Activated T-helper 2 cell treated with anti-CD3 and anti-CD28 coated beads, Interferon-gamma antibody, Interleukin-2, Interleukin-4, amounts not matched to agents 10 μg/mL and 5 μg/mL and 100 μg/mL, durations not matched to agents 14 hours and 24 hours and 36 hours (primary cell): ENCODE results near the gene PRPS1. TPM values are rescaled to one million over a fixed set of nuclear protein-coding genes. Genes with fewer than 3 reads are reported as not detected.
A peak's percentile ranks its signal among the peaks of the same experiment; 100 is the strongest.

Experiments
- DNase-seq: peaks from one replicate; pipeline ENCODE4 v3.0.0; 2021; ENCODE audit warnings: low spot score
- H3K27ac Mint-ChIP-seq: one replicate; pipeline ENCODE4 v1.8.0; 2021; ENCODE audit warnings: mixed read lengths
- H3K27me3 Mint-ChIP-seq: one replicate; pipeline ENCODE4 v1.8.0; 2021; ENCODE audit warnings: low read depth, mixed read lengths
- H3K36me3 Mint-ChIP-seq: one replicate; pipeline ENCODE4 v1.8.0; 2021; ENCODE audit warnings: low read depth, mixed read lengths
- H3K4me1 Mint-ChIP-seq: one replicate; pipeline ENCODE4 v1.8.0; 2021; ENCODE audit warnings: low read depth, mixed read lengths
- H3K4me3 Mint-ChIP-seq: one replicate; pipeline ENCODE4 v1.8.0; 2021; ENCODE audit warnings: low read depth, mild to moderate bottlenecking, moderate library complexity, mixed read lengths
- H3K9me3 Mint-ChIP-seq: one replicate; pipeline ENCODE4 v1.8.0; 2021; ENCODE audit warnings: mixed read lengths
- intact Hi-C: fragments of 100-400 bp; cut with micrococcal nuclease; formaldehyde crosslinking; loops from one replicate; pipeline ENCODE4 v1.15.1; 2023
- total RNA-seq: library from RNA; stranded (reverse); gene quantifications from 2 replicates; pipeline ENCODE4 v1.2.3, GENCODE V29; 2022

PRPS1 gene
- total RNA-seq, result 94.4 and 94.5 TPM in 2 replicates

- intact Hi-C loops, result loop anchor here (1.0 to 10.0 kb wide), 5 partner anchors 15 to 91 kb away; no protein-coding TSS in a partner anchor
- Mint-ChIP-seq H3K27ac (peak within 1 kb of the TSS; percentile 92), H3K4me1 (peaks cover 26% of the 10 kb centered on the region), H3K4me3 (peak within 1 kb of the TSS; percentile 88), H3K27me3 (no peaks in the 10 kb centered on the region), H3K36me3 (peaks cover 4% of the 10 kb centered on the region), H3K9me3 (no peaks in the 10 kb centered on the region)
- DNase-seq, result peak; percentile 86
Observed at GRCh38 chrX:107627838-107628661, at the start of gene PRPS1. PRPS1 (plus strand) TSS chrX:107628510; CDS start chrX:107628629, 119 bp downstream.

GRCh38 chrX:107579956-107580355 is 48.4 kb upstream of the PRPS1 start:
- H3K4me1 Mint-ChIP-seq, result peaks cover 4% of the 10 kb centered on the region
- no peak overlapping the region for H3K27ac Mint-ChIP-seq
- DNase-seq, result no peak
- H3K9me3 Mint-ChIP-seq, result no peaks in the 10 kb centered on the region
- no peak overlapping the region for H3K4me3 Mint-ChIP-seq
- intact Hi-C loops, result loop anchor here (10.0 kb wide), 1 partner anchor 45 kb away; the partner anchor contains the start of gene PRPS1
- H3K27me3 Mint-ChIP-seq, result peaks cover 2% of the 10 kb centered on the region
- no peaks in the 10 kb centered on the region for H3K36me3 Mint-ChIP-seq

GRCh38 chrX:107581923-107582322 is 46.4 kb upstream of the PRPS1 start:
- intact Hi-C loops, result no loop called here
- Mint-ChIP-seq H3K36me3 (no peaks in the 10 kb centered on the region), H3K27ac (no peak overlapping the region), H3K27me3 (peaks cover 2% of the 10 kb centered on the region), H3K4me1 (no peaks in the 10 kb centered on the region), H3K4me3 (no peak overlapping the region), H3K9me3 (no peaks in the 10 kb centered on the region)
- no peak for DNase-seq

GRCh38 chrX:107589243-107589642 is 39.1 kb upstream of the PRPS1 start:
- no peak for DNase-seq
- Mint-ChIP-seq H3K9me3 (no peaks in the 10 kb centered on the region), H3K4me1 (no peaks in the 10 kb centered on the region), H3K27ac (no peak overlapping the region), H3K36me3 (no peaks in the 10 kb centered on the region), H3K27me3 (peaks cover 12% of the 10 kb centered on the region), H3K4me3 (no peak overlapping the region)
- intact Hi-C loops, result no loop called here

GRCh38 chrX:107596651-107597050 is 31.7 kb upstream of the PRPS1 start:
- no peaks in the 10 kb centered on the region for H3K4me1 Mint-ChIP-seq
- DNase-seq, result no peak
- H3K36me3 Mint-ChIP-seq, result no peaks in the 10 kb centered on the region
- no peak overlapping the region for H3K27ac Mint-ChIP-seq
- no peaks in the 10 kb centered on the region for H3K9me3 Mint-ChIP-seq
- H3K4me3 Mint-ChIP-seq, result no peak overlapping the region
- H3K27me3 Mint-ChIP-seq, result peaks cover under 1% of the 10 kb centered on the region
- intact Hi-C loops, result no loop called here

- no peak overlapping the region for H3K4me3 Mint-ChIP-seq
- intact Hi-C loops, result no loop called here
- DNase-seq, result no peak
- no peaks in the 10 kb centered on the region for H3K27me3 Mint-ChIP-seq
- no peak overlapping the region for H3K27ac Mint-ChIP-seq
- H3K4me1 Mint-ChIP-seq, result no peaks in the 10 kb centered on the region
- H3K36me3 Mint-ChIP-seq, result no peaks in the 10 kb centered on the region
- H3K9me3 Mint-ChIP-seq, result no peaks in the 10 kb centered on the region
Observed at GRCh38 chrX:107597264-107597663, 31.0 kb upstream of the PRPS1 start.

- no peaks in the 10 kb centered on the region for H3K36me3 Mint-ChIP-seq
- DNase-seq, result no peak
- no peaks in the 10 kb centered on the region for H3K4me1 Mint-ChIP-seq
- intact Hi-C loops, result no loop called here
- no peak overlapping the region for H3K4me3 Mint-ChIP-seq
- H3K27me3 Mint-ChIP-seq, result no peaks in the 10 kb centered on the region
- no peak overlapping the region for H3K27ac Mint-ChIP-seq
- no peaks in the 10 kb centered on the region for H3K9me3 Mint-ChIP-seq
Observed at GRCh38 chrX:107597791-107598190, 30.5 kb upstream of the PRPS1 start.

DNA sequence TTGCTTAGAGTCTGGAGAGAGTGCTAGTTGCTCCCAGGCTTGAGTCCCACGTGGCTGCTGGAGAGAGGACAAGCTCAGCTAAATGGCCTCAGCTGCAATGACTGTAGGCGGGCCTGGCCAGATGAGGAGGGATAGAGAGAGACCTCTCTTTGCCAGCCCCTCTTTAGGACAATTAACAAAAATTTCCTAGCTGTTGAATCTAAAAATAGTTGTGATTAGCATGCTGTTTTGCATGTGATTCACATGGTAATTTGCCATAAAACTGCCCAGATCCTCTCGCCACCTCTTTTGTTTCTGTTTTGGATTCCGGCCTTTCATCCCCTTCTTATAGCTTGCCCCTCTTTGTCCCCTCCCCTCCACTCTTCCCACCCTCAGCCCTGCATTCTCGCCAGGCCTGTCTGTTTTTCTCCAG is 28.9 kb upstream of the PRPS1 start:
- intact Hi-C loops, result no loop called here
- Mint-ChIP-seq H3K27me3 (no peaks in the 10 kb centered on the region), H3K4me1 (no peaks in the 10 kb centered on the region), H3K4me3 (no peak overlapping the region), H3K9me3 (no peaks in the 10 kb centered on the region), H3K27ac (no peak overlapping the region), H3K36me3 (no peaks in the 10 kb centered on the region)
- no peak for DNase-seq

DNA sequence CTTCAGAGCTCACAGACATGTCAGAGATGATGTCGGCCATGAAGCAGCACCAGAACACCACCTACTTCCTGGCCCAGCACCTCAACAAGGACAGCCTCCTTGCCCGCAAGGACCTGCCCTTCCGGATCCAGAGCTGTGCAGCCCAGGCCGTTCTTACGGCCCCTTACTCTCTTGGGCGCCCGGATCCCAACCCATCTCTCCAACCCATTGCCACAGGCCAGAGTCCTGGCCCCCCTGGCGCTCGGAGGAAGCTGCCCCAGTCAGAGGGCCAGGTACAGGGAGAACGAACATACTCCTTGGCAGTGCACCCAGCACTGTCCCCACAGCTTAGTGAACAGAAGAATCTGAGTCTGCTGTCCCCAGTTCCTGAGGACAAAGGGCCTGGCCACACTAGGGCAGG is 27.9 kb upstream of the PRPS1 start:
- Mint-ChIP-seq H3K9me3 (no peaks in the 10 kb centered on the region), H3K4me1 (no peaks in the 10 kb centered on the region), H3K36me3 (no peaks in the 10 kb centered on the region), H3K27ac (no peak overlapping the region), H3K4me3 (no peak overlapping the region), H3K27me3 (no peaks in the 10 kb centered on the region)
- intact Hi-C loops, result no loop called here
- DNase-seq, result no peak

- H3K27me3 Mint-ChIP-seq, result no peaks in the 10 kb centered on the region
- no peaks in the 10 kb centered on the region for H3K4me1 Mint-ChIP-seq
- no peak overlapping the region for H3K27ac Mint-ChIP-seq
- H3K9me3 Mint-ChIP-seq, result no peaks in the 10 kb centered on the region
- H3K36me3 Mint-ChIP-seq, result no peaks in the 10 kb centered on the region
- no peak for DNase-seq
- intact Hi-C loops, result no loop called here
- H3K4me3 Mint-ChIP-seq, result no peak overlapping the region
Observed at GRCh38 chrX:107601326-107601725, 27.0 kb upstream of the PRPS1 start.

- Mint-ChIP-seq H3K4me1 (no peaks in the 10 kb centered on the region), H3K4me3 (no peak overlapping the region), H3K9me3 (no peaks in the 10 kb centered on the region), H3K36me3 (no peaks in the 10 kb centered on the region), H3K27me3 (no peaks in the 10 kb centered on the region), H3K27ac (no peak overlapping the region)
- intact Hi-C loops, result no loop called here
- no peak for DNase-seq
Observed at GRCh38 chrX:107601759-107602158, 26.6 kb upstream of the PRPS1 start.

DNA sequence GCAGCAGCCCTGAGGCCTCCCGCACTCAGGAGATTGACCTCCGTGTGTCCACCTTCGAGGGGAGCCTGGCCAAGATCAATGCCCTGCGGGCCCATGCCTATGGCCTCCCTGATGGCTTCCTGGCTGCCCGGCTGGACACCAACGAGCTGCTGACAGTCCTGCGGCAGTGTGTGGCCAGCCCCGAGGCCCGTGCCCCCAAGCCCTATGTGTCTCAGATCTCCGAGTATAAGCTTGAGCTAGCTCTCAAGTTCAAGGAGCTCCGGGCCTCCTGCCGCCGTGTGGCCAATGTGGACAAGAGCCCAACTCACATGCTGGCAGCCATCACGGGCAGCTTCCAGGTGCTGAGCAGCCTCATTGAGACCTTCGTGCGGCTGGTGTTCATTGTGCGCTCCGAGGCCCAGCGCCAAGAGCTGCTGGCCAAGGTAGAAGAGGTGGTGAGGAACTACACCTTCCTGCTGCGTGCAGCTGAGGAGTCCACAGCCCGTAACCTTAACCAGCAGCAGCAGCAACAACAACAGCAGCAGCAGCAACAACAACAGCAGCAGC is 25.5 kb upstream of the PRPS1 start:
- DNase-seq, result no peak
- Mint-ChIP-seq H3K27me3 (no peaks in the 10 kb centered on the region), H3K36me3 (no peaks in the 10 kb centered on the region), H3K4me1 (no peaks in the 10 kb centered on the region), H3K27ac (no peak overlapping the region), H3K9me3 (no peaks in the 10 kb centered on the region), H3K4me3 (no peak overlapping the region)
- intact Hi-C loops, result no loop called here

GRCh38 chrX:107603429-107604159 is 24.7 kb upstream of the PRPS1 start:
- Mint-ChIP-seq H3K27me3 (no peaks in the 10 kb centered on the region), H3K4me3 (no peak overlapping the region), H3K36me3 (no peaks in the 10 kb centered on the region), H3K4me1 (no peaks in the 10 kb centered on the region), H3K9me3 (no peaks in the 10 kb centered on the region), H3K27ac (no peak overlapping the region)
- DNase-seq, result no peak
- intact Hi-C loops, result no loop called here
